Stimulated activated CD4-positive, alpha-beta T cell treated with anti-CD3 and anti-CD28 coated beads, TNF-alpha, amount 100 ng/mL, for 4 hours (primary cell): Measurements from ENCODE around the gene CLK4.

ENCODE experiments used
- DNase-seq, 3 experiments: peaks; one replicate each; pipeline ENCODE4 v3.0.0-alpha.2; 2020; ENCODE audit warnings: low read depth in 3 of 3

CLK4 gene

GRCh38 chr5:178554311-178554710, 72.5 kb downstream of the CLK4 start:
- no peak for DNase-seq

GRCh38 chr5:178553517-178553916, 73.3 kb downstream of the CLK4 start:
- DNase-seq: no peak
